Adrenal gland (tissue), 12 donors: Measurements from ENCODE around the gene MAPRE3. TPM values are rescaled to one million over a fixed set of nuclear protein-coding genes. Genes with fewer than 3 reads are reported as not detected.

ENCODE experiments used
- DNase-seq, 7 donors: peaks; one replicate each; pipeline ENCODE4 v3.0.0-alpha.2; 2019 to 2020
- H3K27ac ChIP-seq, 5 donors: fragments of 200-600 bp; sonication (generic) in 4 of 5; 1 replicate in 3 of 5; 2 replicates in 2 of 5; pipeline versions ENCODE4 v1.5.1 to v1.8.0; 2016 to 2020; ENCODE audit warnings: mild to moderate bottlenecking in 1 of 5
- H3K27me3 ChIP-seq: fragments of 200-600 bp; 2 replicates; pipeline ENCODE4 v1.8.0; 2021
- H3K36me3 ChIP-seq, 2 donors: fragments of 200-600 bp; replicated peaks in 1 of 2; 1 replicate in 1 of 2; 2 replicates in 1 of 2; pipeline versions ENCODE4 v1.5.1 to v1.8.0; 2018 to 2022
- H3K4me1 ChIP-seq, 2 donors: fragments of 200-600 bp; replicated peaks in 1 of 2; 1 replicate in 1 of 2; 2 replicates in 1 of 2; pipeline versions ENCODE4 v1.5.1 to v1.8.0; 2018 to 2021
- H3K4me3 ChIP-seq, 4 donors: fragments of 200-600 bp; sonication (generic) in 3 of 4; one replicate each; pipeline ENCODE4 v1.5.1; 2016 to 2018
- H3K9me3 ChIP-seq, 3 donors: fragments of 200-600 bp; sonication (generic) in 1 of 3; replicated peaks in 1 of 3; 1 replicate in 2 of 3; 2 replicates in 1 of 3; pipeline versions ENCODE4 v1.5.1 to v1.8.0; 2016 to 2021
- CTCF ChIP-seq, 6 experiments: fragments of 450-650 bp in 4 of 6; fragments of 200-600 bp in 2 of 6; sonication (generic) in 1 of 6; IDR thresholded peaks; 1 replicate in 5 of 6; 2 replicates in 1 of 6; pipeline versions ENCODE4 v1.5.1 to v1.8.0; 2016 to 2021; ENCODE audit warnings: antibody characterized with exemption in 6 of 6, mild to moderate bottlenecking in 2 of 6, moderate library complexity in 1 of 6
- POLR2A ChIP-seq, 2 donors: fragments of 450-650 bp; IDR thresholded peaks; one replicate each; pipeline ENCODE4 v1.6.1; 2017; ENCODE audit warnings: antibody characterized with exemption in 2 of 2, mild to moderate bottlenecking in 2 of 2, moderate library complexity in 1 of 2
- WGBS, 4 donors: extraction: QIAGEN DNeasy Blood & Tissue Kit in 2 of 4; methylation state at CpG; one replicate each; pipeline versions ENCODE4 v1.1.5 to v1.1.7; 2013 to 2017; 5-methylcytosine and 5-hydroxymethylcytosine counted together
- intact Hi-C, 2 donors: fragments of 100-400 bp; cut with DNase I; formaldehyde crosslinking; loops; one replicate each; pipeline versions ENCODE4 v1.14.1 to v1.15.0; 2022 to 2023
- polyA plus RNA-seq, 3 donors: library from polyadenylated mRNA; stranded (reverse); fragments of 200-250 nt in 2 of 3; fragments of 350-450 nt in 1 of 3; fragmentation: Illumina TruSeq in 1 of 3; extraction: RNeasy Lipid Tissue Mini Kit (QIAGEN cat#74804) in 1 of 3; gene quantifications; one replicate each; pipeline ENCODE4 v1.2.3, GENCODE V29; 2013 to 2014
- total RNA-seq, 9 donors: library from RNA; depleted of rRNA in 4 of 9; stranded (reverse); fragments of >200 nt in 4 of 9; fragments of 120-200 nt in 1 of 9; fragmentation: NEBNext Ultra II Directional in 1 of 9; extraction: Animal tissue kit (Norgen Biotek cat#: 25700) in 1 of 9; gene quantifications; one replicate each; pipeline versions ENCODE4 v1.1.0 to v1.2.4, GENCODE V29; 2013 to 2023
- donor health status: healthy with polysubstance abuse.
- donor health status: Bipolar disorder and iron deficiency.
- donor health status: DM: yes; HTN: yes; CAD: no.
- donor health status: DM: no; HTN: no; CAD: no.
- donor health status: DM: no; HTN: no; CAD: no.
- donor health status: DM: yes; HTN: yes; CAD: no.

Gene MAPRE3
- total and polyA plus RNA-seq, 12 donors = 11.0 to 73.0 (median 19.3) TPM

- peaks cover 7 to 33% of the 10 kb centered on the region in 2 donors for H3K4me1 ChIP-seq
- H3K4me3 ChIP-seq = no peak overlapping the region
- WGBS, 4 donors = 71 to 85% (median 79%) methylated on average over 4 of the region's 4 CpGs
- H3K27me3 ChIP-seq = no peaks in the 10 kb centered on the region
- H3K27ac ChIP-seq = peak overlapping the region in 2 of 5 donors; percentile 29 to 56
- no peak for DNase-seq
- intact Hi-C loops = no loop called here
- no peaks in the 10 kb centered on the region for H3K36me3 ChIP-seq
- no peaks in the 10 kb centered on the region for H3K9me3 ChIP-seq
- no peak for TF ChIP-seq CTCF (IDR thresholded peaks at IDR 0.05)
- TF ChIP-seq POLR2A (IDR thresholded peaks at IDR 0.05) = no peak
Measured at GRCh38 chr2:27076323-27076722, 105.9 kb downstream of the MAPRE3 start.

Other genes starting within 250 kb of the MAPRE3 start
- 10 to 100 TPM; 27.5 to 92.4 (median 67.0) TPM for gene SLC35F6, start 206.4 kb upstream of the MAPRE3 start, total RNA-seq
- gene SLC35F6, start 206.4 kb upstream of the MAPRE3 start, polyA plus RNA-seq = 10 to 100 TPM; 20.0 to 49.8 (median 23.7) TPM
- 1 to 10 TPM in 2 of 9 donors, under 1 TPM in 3, not detected in 4; 0.49 to 4.5 (median 0.97) TPM for gene CENPA, start 184.6 kb upstream of the MAPRE3 start, total RNA-seq
- 1 to 10 TPM in 1 of 3 donors, under 1 TPM in 2; 0.20 to 1.1 (median 0.56) TPM for gene CENPA, start 184.6 kb upstream of the MAPRE3 start, polyA plus RNA-seq
- gene DPYSL5, start 122.5 kb upstream of the MAPRE3 start, total RNA-seq = 1 to 10 TPM in 2 of 9 donors, under 1 TPM in 3, not detected in 4; 0.34 to 1.6 (median 0.64) TPM
- 1 to 10 TPM in 2 of 3 donors, under 1 TPM in 1; 0.37 to 1.6 (median 1.0) TPM for gene DPYSL5, start 122.5 kb upstream of the MAPRE3 start, polyA plus RNA-seq
- gene TMEM214, start 62.3 kb downstream of the MAPRE3 start, total RNA-seq = 100 to 1,000 TPM in 2 of 9 donors, 10 to 100 TPM in 7; 25.2 to 124 (median 50.0) TPM
- gene TMEM214, start 62.3 kb downstream of the MAPRE3 start, polyA plus RNA-seq = 100 to 1,000 TPM in 1 of 3 donors, 10 to 100 TPM in 2; 63.7 to 111 (median 96.8) TPM
- gene AGBL5, start 81.0 kb downstream of the MAPRE3 start, total RNA-seq = 10 to 100 TPM; 23.4 to 42.4 (median 32.0) TPM
- 10 to 100 TPM; 21.2 to 31.3 (median 29.8) TPM for gene AGBL5, start 81.0 kb downstream of the MAPRE3 start, polyA plus RNA-seq
- gene OST4, start 101.0 kb downstream of the MAPRE3 start, total RNA-seq = 100 to 1,000 TPM; 174 to 617 (median 397) TPM
- 100 to 1,000 TPM; 387 to 602 (median 531) TPM for gene OST4, start 101.0 kb downstream of the MAPRE3 start, polyA plus RNA-seq
- gene EMILIN1, start 108.0 kb downstream of the MAPRE3 start, total RNA-seq = 100 to 1,000 TPM in 5 of 9 donors, 10 to 100 TPM in 4; 17.7 to 243 (median 115) TPM
- gene EMILIN1, start 108.0 kb downstream of the MAPRE3 start, polyA plus RNA-seq = 100 to 1,000 TPM in 1 of 3 donors, 10 to 100 TPM in 1, 1 to 10 TPM in 1; 4.2 to 168 (median 84.4) TPM
- 10 to 100 TPM in 4 of 9 donors, 1 to 10 TPM in 5; 4.0 to 14.4 (median 9.0) TPM for gene KHK, start 116.1 kb downstream of the MAPRE3 start, total RNA-seq
- 1 to 10 TPM; 3.3 to 6.7 (median 4.9) TPM for gene KHK, start 116.1 kb downstream of the MAPRE3 start, polyA plus RNA-seq
- 1 to 10 TPM in 4 of 9 donors, under 1 TPM in 4, not detected in 1; 0.52 to 4.7 (median 1.0) TPM for gene CGREF1, start 148.5 kb downstream of the MAPRE3 start, total RNA-seq
- 1 to 10 TPM; 1.8 to 2.0 (median 2.0) TPM for gene CGREF1, start 148.5 kb downstream of the MAPRE3 start, polyA plus RNA-seq
- gene ABHD1, start 153.2 kb downstream of the MAPRE3 start, total RNA-seq = 1 to 10 TPM in 6 of 9 donors, under 1 TPM in 2, not detected in 1; 0.61 to 3.3 (median 1.5) TPM
- gene ABHD1, start 153.2 kb downstream of the MAPRE3 start, polyA plus RNA-seq = 1 to 10 TPM in 2 of 3 donors, under 1 TPM in 1; 0.90 to 6.0 (median 4.4) TPM
- 10 to 100 TPM; 47.0 to 91.5 (median 64.6) TPM for gene PREB, start 164.0 kb downstream of the MAPRE3 start, total RNA-seq
- 10 to 100 TPM; 44.1 to 68.5 (median 67.8) TPM for gene PREB, start 164.0 kb downstream of the MAPRE3 start, polyA plus RNA-seq
- not detected for gene PRR30, start 168.8 kb downstream of the MAPRE3 start, total RNA-seq
- not detected for gene PRR30, start 168.8 kb downstream of the MAPRE3 start, polyA plus RNA-seq
- under 1 TPM in 7 of 9 donors, not detected in 2; under 0.01 to 0.35 (median 0.08) TPM for gene TCF23, start 178.4 kb downstream of the MAPRE3 start, total RNA-seq
- gene TCF23, start 178.4 kb downstream of the MAPRE3 start, polyA plus RNA-seq = under 1 TPM in 2 of 3 donors, not detected in 1; 0.03 to 0.24 TPM
- 100 to 1,000 TPM; 124 to 292 (median 155) TPM for gene ATRAID, start 241.4 kb downstream of the MAPRE3 start, total RNA-seq
- gene ATRAID, start 241.4 kb downstream of the MAPRE3 start, polyA plus RNA-seq = 100 to 1,000 TPM; 139 to 228 (median 190) TPM
- 10 to 100 TPM; 13.5 to 35.0 (median 18.5) TPM for gene SLC5A6, start 241.6 kb downstream of the MAPRE3 start, total RNA-seq
- gene SLC5A6, start 241.6 kb downstream of the MAPRE3 start, polyA plus RNA-seq = 10 to 100 TPM; 17.8 to 30.1 (median 18.1) TPM
- gene CAD, start 246.7 kb downstream of the MAPRE3 start, total RNA-seq = 10 to 100 TPM; 13.1 to 70.5 (median 19.0) TPM
- 10 to 100 TPM in 2 of 3 donors, 1 to 10 TPM in 1; 8.9 to 25.8 (median 13.9) TPM for gene CAD, start 246.7 kb downstream of the MAPRE3 start, polyA plus RNA-seq